ENCODE results near the gene SOBP. TPM values are rescaled to one million over a fixed set of nuclear protein-coding genes. Genes with fewer than 3 reads are reported as not detected.
"Not testable (repeated sequence)": the region's sequence is repeated elsewhere in the genome, so short reads cannot be mapped to it uniquely, and the experiment has no call there.

Gene SOBP
- total RNA-seq, 1 donor from 2014 or later = 1.2 TPM

DNA sequence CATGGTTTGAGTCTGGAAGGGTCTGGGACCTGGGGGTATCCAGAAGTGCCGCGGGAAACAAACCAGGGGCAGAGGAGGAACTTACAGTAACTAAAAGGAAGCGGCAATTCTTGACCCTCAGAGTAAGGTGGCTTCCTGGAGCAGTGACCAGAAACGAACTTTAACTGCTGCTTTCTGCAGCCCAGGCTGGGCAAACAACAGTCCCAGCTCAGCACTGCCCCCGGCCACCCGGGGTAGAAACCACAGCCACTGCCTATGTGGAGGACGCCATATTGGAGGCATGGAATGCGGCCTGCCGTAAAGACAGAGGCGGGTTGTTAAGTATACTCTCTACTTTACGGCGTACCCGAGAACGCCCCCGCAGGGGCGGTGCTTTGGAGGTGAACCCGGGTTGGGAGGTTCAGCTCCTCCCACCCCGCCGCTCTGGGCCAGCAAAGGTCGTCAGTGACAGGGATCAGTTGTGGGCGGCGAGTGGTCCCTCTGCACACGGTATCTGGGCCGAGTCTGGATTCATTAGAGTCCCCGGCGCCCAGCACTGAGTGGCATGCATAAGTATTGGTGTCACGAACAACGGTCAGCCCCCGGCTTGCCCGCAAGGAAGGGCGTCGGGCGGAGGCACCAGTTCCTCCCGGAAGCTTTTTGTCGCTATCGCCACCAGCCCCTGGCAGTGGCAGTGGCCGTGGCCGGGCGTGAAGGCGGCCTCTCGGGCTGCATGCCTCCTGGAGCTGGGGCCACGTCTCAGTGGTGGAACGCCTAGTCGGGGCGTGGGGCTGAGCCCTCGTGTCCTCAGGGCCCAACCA is 30.4 kb upstream of the SOBP start, which contains the start of gene PDSS2:
PDSS2 (minus strand) TSS at position 282 of the 800 bp plus-strand sequence; CDS start at position 3, 279 bp downstream.
- Histone ChIP-seq H3K36me3 (ENCODE audit: control insufficient read depth, insufficient read depth, low read length) (no peaks in the 10 kb centered on the region), H3K27me3 (ENCODE audit: control insufficient read depth, insufficient read depth, low read length) (no peaks in the 10 kb centered on the region), H3K4me3 (ENCODE audit: low read depth, low read length) (peak within 1 kb of the TSS; percentile 63)
- DNase-seq (ENCODE audit: low read depth) = peak; percentile 94
- TF ChIP-seq, protein P1, sequence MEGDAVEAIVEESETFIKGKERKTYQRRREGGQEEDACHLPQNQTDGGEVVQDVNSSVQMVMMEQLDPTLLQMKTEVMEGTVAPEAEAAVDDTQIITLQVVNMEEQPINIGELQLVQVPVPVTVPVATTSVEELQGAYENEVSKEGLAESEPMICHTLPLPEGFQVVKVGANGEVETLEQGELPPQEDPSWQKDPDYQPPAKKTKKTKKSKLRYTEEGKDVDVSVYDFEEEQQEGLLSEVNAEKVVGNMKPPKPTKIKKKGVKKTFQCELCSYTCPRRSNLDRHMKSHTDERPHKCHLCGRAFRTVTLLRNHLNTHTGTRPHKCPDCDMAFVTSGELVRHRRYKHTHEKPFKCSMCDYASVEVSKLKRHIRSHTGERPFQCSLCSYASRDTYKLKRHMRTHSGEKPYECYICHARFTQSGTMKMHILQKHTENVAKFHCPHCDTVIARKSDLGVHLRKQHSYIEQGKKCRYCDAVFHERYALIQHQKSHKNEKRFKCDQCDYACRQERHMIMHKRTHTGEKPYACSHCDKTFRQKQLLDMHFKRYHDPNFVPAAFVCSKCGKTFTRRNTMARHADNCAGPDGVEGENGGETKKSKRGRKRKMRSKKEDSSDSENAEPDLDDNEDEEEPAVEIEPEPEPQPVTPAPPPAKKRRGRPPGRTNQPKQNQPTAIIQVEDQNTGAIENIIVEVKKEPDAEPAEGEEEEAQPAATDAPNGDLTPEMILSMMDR (IDR thresholded peaks at IDR 0.05; ENCODE audit: insufficient read depth, low read length, poor library complexity, severe bottlenecking) = peak; percentile 64

DNA sequence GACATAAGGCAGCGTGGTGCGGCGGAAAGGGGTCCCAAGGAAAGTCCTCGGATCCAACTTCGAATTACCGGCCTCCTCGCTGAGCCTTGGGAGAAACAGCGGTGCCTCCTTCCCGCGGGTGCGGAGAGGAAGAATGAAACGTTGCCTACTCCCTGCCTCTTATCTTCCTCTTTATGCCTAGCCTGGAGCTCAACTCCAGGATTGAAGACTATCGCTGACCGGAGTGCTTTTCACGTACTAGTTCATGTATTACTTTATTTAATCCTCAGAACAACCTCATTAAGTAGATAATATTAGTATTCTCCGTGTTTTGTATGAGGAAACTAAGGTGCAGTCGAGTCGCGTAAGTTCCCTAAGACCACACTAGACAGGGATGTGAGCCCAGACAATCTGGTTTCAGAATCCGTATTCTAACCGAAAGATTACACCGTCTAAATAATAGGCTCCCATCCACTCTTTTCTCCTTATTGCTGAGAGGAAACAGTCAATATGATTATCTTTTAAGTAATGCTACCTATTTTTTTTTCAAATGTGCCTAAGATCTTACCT is 29.8 kb upstream of the SOBP start:
- peak overlapping the region; percentile 63 for H3K4me3 ChIP-seq (ENCODE audit: low read depth, low read length)
- H3K27me3 ChIP-seq (ENCODE audit: control insufficient read depth, insufficient read depth, low read length) = no peaks in the 10 kb centered on the region
- no peaks in the 10 kb centered on the region for H3K36me3 ChIP-seq (ENCODE audit: control insufficient read depth, insufficient read depth, low read length)
- DNase-seq (ENCODE audit: low read depth) = no peak
- TF ChIP-seq, protein P1 (IDR thresholded peaks at IDR 0.05; ENCODE audit: insufficient read depth, low read length, poor library complexity, severe bottlenecking) = no peak

- TF ChIP-seq, protein P1 (IDR thresholded peaks at IDR 0.05; ENCODE audit: insufficient read depth, low read length, poor library complexity, severe bottlenecking) = no peak
- H3K36me3 ChIP-seq (ENCODE audit: control insufficient read depth, insufficient read depth, low read length) = no peaks in the 10 kb centered on the region
- H3K27me3 ChIP-seq (ENCODE audit: control insufficient read depth, insufficient read depth, low read length) = no peaks in the 10 kb centered on the region
- no peak overlapping the region for H3K4me3 ChIP-seq (ENCODE audit: low read depth, low read length)
- no peak for DNase-seq (ENCODE audit: low read depth)
Observed at GRCh38 chr6:107466062-107466461, 23.9 kb upstream of the SOBP start.

GRCh38 chr6:107470364-107470763 is 19.6 kb upstream of the SOBP start:
- no peak for DNase-seq (ENCODE audit: low read depth)
- Histone ChIP-seq H3K4me3 (ENCODE audit: low read depth, low read length) (no peak overlapping the region), H3K36me3 (ENCODE audit: control insufficient read depth, insufficient read depth, low read length) (no peaks in the 10 kb centered on the region), H3K27me3 (ENCODE audit: control insufficient read depth, insufficient read depth, low read length) (no peaks in the 10 kb centered on the region)
- TF ChIP-seq, protein P1 (IDR thresholded peaks at IDR 0.05; ENCODE audit: insufficient read depth, low read length, poor library complexity, severe bottlenecking) = no peak

GRCh38 chr6:107473660-107474059 is 16.3 kb upstream of the SOBP start:
- Histone ChIP-seq H3K27me3 (ENCODE audit: control insufficient read depth, insufficient read depth, low read length) (no peaks in the 10 kb centered on the region), H3K4me3 (ENCODE audit: low read depth, low read length) (no peak overlapping the region), H3K36me3 (ENCODE audit: control insufficient read depth, insufficient read depth, low read length) (no peaks in the 10 kb centered on the region)
- TF ChIP-seq, protein P1 (IDR thresholded peaks at IDR 0.05; ENCODE audit: insufficient read depth, low read length, poor library complexity, severe bottlenecking) = no peak
- no peak for DNase-seq (ENCODE audit: low read depth)

DNA sequence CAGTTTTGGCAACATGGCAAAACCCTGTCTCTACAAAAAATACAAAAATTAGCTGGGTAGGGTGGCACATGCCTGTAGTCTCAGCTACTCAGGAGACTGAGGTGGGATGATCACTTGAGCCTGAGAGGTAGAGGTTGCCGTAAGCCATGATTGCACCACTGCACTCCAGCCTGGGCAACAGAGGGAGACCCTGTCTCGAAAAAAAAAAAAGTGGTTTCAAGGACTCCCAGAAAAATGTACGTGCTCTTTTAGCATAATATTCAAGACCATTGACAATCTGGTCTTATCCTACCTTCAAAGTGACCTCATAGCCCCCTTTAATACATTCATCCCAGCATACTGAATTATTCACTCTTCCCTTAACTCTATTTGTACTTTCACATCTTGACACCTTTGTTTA is 14.6 kb upstream of the SOBP start:
- H3K27me3 ChIP-seq (ENCODE audit: control insufficient read depth, insufficient read depth, low read length); H3K4me3 ChIP-seq (ENCODE audit: low read depth, low read length); DNase-seq (ENCODE audit: low read depth); H3K36me3 ChIP-seq (ENCODE audit: control insufficient read depth, insufficient read depth, low read length): not testable (repeated sequence)

DNA sequence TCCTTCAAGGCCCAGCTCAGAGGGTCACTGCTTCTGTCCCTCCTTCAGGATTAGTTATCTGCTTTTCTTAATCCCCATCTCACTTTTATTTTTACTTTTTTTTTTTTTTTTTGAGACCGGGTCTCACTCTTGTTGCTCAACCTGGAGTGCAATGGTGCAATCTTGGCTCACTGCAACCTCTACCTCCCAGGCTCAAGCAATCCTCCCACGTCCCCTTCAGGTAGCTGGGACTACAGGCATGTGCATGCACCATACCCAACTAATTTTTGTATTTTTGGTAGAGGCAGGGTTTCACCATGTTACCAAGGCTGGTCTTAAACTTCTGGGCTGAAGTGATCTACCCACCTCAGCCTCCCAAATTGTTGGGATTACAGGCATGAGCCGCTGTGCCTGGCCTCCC is 14.1 kb upstream of the SOBP start:
- not testable (repeated sequence) for H3K4me3 ChIP-seq (ENCODE audit: low read depth, low read length); H3K36me3 ChIP-seq (ENCODE audit: control insufficient read depth, insufficient read depth, low read length); H3K27me3 ChIP-seq (ENCODE audit: control insufficient read depth, insufficient read depth, low read length); DNase-seq (ENCODE audit: low read depth)

Measured in kidney epithelial cell (primary cell).